Right kidney (tissue), 1 donor: ENCODE results near the gene MICAL3.

Experiments
- DNase-seq: peaks from one replicate; pipeline ENCODE4 v3.0.0-alpha.2; 2016

The MICAL3 gene

GRCh38 chr22:17810570-17811116 lies 213.7 kb downstream of the MICAL3 start:
- DNase-seq, result no peak

GRCh38 chr22:17808693-17809403 lies 215.5 kb downstream of the MICAL3 start:
- no peak for DNase-seq

GRCh38 chr22:17807578-17808410 lies 216.6 kb downstream of the MICAL3 start:
- no peak for DNase-seq

GRCh38 chr22:17807086-17807485 lies 217.3 kb downstream of the MICAL3 start:
- no peak for DNase-seq

- no peak for DNase-seq
Observed at GRCh38 chr22:17806437-17806836, 217.9 kb downstream of the MICAL3 start.

GRCh38 chr22:17804331-17805080 lies 219.9 kb downstream of the MICAL3 start:
- DNase-seq, result no peak

- no peak for DNase-seq
Observed at GRCh38 chr22:17803609-17804270, 220.6 kb downstream of the MICAL3 start.

GRCh38 chr22:17802822-17803221 lies 221.5 kb downstream of the MICAL3 start:
- no peak for DNase-seq

- DNase-seq, result no peak
Observed at GRCh38 chr22:17802411-17802810, 221.9 kb downstream of the MICAL3 start.

GRCh38 chr22:17797721-17798559 lies 226.4 kb downstream of the MICAL3 start:
- DNase-seq, result no peak

GRCh38 chr22:17796695-17797094 lies 227.7 kb downstream of the MICAL3 start:
- no peak for DNase-seq

GRCh38 chr22:17795661-17796548 lies 228.5 kb downstream of the MICAL3 start:
- DNase-seq, result no peak

GRCh38 chr22:17794726-17795542 lies 229.4 kb downstream of the MICAL3 start:
- no peak for DNase-seq

- no peak for DNase-seq
Observed at GRCh38 chr22:17792854-17793434, 231.4 kb downstream of the MICAL3 start.

- no peak for DNase-seq
Observed at GRCh38 chr22:17792299-17792698, 232.1 kb downstream of the MICAL3 start.

GRCh38 chr22:17791196-17791595 lies 233.2 kb downstream of the MICAL3 start:
- no peak for DNase-seq

- no peak for DNase-seq
Observed at GRCh38 chr22:17789379-17790200, 234.8 kb downstream of the MICAL3 start.
